ENCODE data around the gene ALOXE3.
A peak's percentile ranks its signal among the peaks of the same experiment; 100 is the strongest.
"Not testable (repeated sequence)": the region's sequence is repeated elsewhere in the genome, so short reads cannot be mapped to it uniquely, and the experiment has no call there.

Gene ALOXE3

GRCh38 chr17:8069587-8069860 lies 48.8 kb downstream of the ALOXE3 start:
- no peak for DNase-seq (ENCODE audit: low spot score)

GRCh38 chr17:8068736-8069586 lies 49.4 kb downstream of the ALOXE3 start:
- DNase-seq (ENCODE audit: low spot score): no peak

GRCh38 chr17:8067806-8068205 lies 50.5 kb downstream of the ALOXE3 start:
- DNase-seq (ENCODE audit: low spot score): no peak

- DNase-seq (ENCODE audit: low spot score): no peak
These were observed 51.2 kb downstream of the ALOXE3 start for GRCh38 chr17:8066841-8067775.

- no peak for DNase-seq (ENCODE audit: low spot score)
These were observed 53.7 kb downstream of the ALOXE3 start for GRCh38 chr17:8064561-8065019.

GRCh38 chr17:8063761-8064534 lies 54.4 kb downstream of the ALOXE3 start:
- no peak for DNase-seq (ENCODE audit: low spot score)

GRCh38 chr17:8062807-8063483 lies 55.4 kb downstream of the ALOXE3 start:
- no peak for DNase-seq (ENCODE audit: low spot score)

- no peak for DNase-seq (ENCODE audit: low spot score)
These were observed 55.9 kb downstream of the ALOXE3 start for GRCh38 chr17:8062435-8062806.

GRCh38 chr17:8061851-8062250 lies 56.5 kb downstream of the ALOXE3 start:
- not testable (repeated sequence) for DNase-seq (ENCODE audit: low spot score)

GRCh38 chr17:8060274-8060673 lies 58.0 kb downstream of the ALOXE3 start:
- peak; percentile 87 for DNase-seq (ENCODE audit: low spot score)

- DNase-seq (ENCODE audit: low spot score): no peak
These were observed 59.2 kb downstream of the ALOXE3 start for GRCh38 chr17:8059131-8059530.

- DNase-seq (ENCODE audit: low spot score): peak; percentile 80
These were observed 60.6 kb downstream of the ALOXE3 start for GRCh38 chr17:8057691-8058114.

GRCh38 chr17:8056976-8057625 lies 61.2 kb downstream of the ALOXE3 start:
- no peak for DNase-seq (ENCODE audit: low spot score)

- DNase-seq (ENCODE audit: low spot score): peak; percentile 21
These were observed 61.9 kb downstream of the ALOXE3 start for GRCh38 chr17:8056232-8056975.

- no peak for DNase-seq (ENCODE audit: low spot score)
These were observed 62.5 kb downstream of the ALOXE3 start for GRCh38 chr17:8055851-8056231.

- DNase-seq (ENCODE audit: low spot score): no peak
These were observed 64.7 kb downstream of the ALOXE3 start for GRCh38 chr17:8053600-8053999.

GRCh38 chr17:8052256-8053252 lies 65.8 kb downstream of the ALOXE3 start:
- DNase-seq (ENCODE audit: low spot score): no peak

GRCh38 chr17:8051831-8052230 lies 66.5 kb downstream of the ALOXE3 start:
- DNase-seq (ENCODE audit: low spot score): no peak

GRCh38 chr17:8048736-8049135 lies 69.6 kb downstream of the ALOXE3 start:
- no peak for DNase-seq (ENCODE audit: low spot score)
